Suprapubic skin (tissue), 4 donors: ENCODE results near the gene ZNF441.

Experiments
- EP300 ChIP-seq: sonication (generic); formaldehyde crosslinking; IDR thresholded peaks from one replicate; pipeline ENCODE4 v1.6.1; 2017; ENCODE audit warnings: antibody characterized with exemption
- POLR2AphosphoS5 ChIP-seq, 3 donors: sonication (generic); formaldehyde crosslinking; IDR thresholded peaks; one replicate each; pipeline ENCODE4 v1.6.1; 2017; ENCODE audit warnings: antibody characterized with exemption in 3 of 3
- TF ChIP-seq, protein P1 (sequence below), 2 donors: fragments of 200-600 bp in 1 of 2; fragments of 450-650 bp in 1 of 2; sonication (generic) in 1 of 2; IDR thresholded peaks; one replicate each; pipeline ENCODE4 v1.5.1; 2016 to 2019; ENCODE audit warnings: antibody characterized with exemption in 2 of 2, mild to moderate bottlenecking in 1 of 2, moderate library complexity in 1 of 2

DNA sequence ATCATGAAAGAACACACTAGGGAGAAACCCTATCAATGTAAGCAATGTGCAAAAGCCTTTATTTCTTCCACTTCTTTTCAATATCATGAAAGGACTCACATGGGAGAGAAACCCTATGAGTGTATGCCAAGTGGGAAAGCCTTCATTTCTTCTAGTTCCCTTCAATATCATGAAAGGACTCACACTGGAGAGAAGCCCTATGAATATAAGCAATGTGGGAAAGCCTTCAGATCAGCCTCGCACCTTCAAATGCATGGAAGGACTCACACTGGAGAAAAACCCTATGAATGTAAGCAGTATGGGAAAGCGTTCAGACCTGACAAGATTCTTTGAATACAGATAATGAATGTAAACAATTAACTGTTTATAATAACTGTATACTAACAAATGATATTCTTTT, 66.7 kb downstream of the ZNF441 start:
- TF ChIP-seq, protein P1, sequence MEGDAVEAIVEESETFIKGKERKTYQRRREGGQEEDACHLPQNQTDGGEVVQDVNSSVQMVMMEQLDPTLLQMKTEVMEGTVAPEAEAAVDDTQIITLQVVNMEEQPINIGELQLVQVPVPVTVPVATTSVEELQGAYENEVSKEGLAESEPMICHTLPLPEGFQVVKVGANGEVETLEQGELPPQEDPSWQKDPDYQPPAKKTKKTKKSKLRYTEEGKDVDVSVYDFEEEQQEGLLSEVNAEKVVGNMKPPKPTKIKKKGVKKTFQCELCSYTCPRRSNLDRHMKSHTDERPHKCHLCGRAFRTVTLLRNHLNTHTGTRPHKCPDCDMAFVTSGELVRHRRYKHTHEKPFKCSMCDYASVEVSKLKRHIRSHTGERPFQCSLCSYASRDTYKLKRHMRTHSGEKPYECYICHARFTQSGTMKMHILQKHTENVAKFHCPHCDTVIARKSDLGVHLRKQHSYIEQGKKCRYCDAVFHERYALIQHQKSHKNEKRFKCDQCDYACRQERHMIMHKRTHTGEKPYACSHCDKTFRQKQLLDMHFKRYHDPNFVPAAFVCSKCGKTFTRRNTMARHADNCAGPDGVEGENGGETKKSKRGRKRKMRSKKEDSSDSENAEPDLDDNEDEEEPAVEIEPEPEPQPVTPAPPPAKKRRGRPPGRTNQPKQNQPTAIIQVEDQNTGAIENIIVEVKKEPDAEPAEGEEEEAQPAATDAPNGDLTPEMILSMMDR (IDR thresholded peaks at IDR 0.05) = no peak
- TF ChIP-seq POLR2AphosphoS5 (IDR thresholded peaks at IDR 0.05) (no peak), EP300 (no peak)
